ENCODE data around the gene OR51B6. TPM values are rescaled to one million over a fixed set of nuclear protein-coding genes. Genes with fewer than 3 reads are reported as not detected.
"Not testable (repeated sequence)": the region's sequence is repeated elsewhere in the genome, so short reads cannot be mapped to it uniquely, and the experiment has no call there.

Gene OR51B6, protein sequence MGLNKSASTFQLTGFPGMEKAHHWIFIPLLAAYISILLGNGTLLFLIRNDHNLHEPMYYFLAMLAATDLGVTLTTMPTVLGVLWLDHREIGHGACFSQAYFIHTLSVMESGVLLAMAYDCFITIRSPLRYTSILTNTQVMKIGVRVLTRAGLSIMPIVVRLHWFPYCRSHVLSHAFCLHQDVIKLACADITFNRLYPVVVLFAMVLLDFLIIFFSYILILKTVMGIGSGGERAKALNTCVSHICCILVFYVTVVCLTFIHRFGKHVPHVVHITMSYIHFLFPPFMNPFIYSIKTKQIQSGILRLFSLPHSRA
- not detected for polyA plus RNA-seq (ENCODE audit: insufficient read length)

DNA sequence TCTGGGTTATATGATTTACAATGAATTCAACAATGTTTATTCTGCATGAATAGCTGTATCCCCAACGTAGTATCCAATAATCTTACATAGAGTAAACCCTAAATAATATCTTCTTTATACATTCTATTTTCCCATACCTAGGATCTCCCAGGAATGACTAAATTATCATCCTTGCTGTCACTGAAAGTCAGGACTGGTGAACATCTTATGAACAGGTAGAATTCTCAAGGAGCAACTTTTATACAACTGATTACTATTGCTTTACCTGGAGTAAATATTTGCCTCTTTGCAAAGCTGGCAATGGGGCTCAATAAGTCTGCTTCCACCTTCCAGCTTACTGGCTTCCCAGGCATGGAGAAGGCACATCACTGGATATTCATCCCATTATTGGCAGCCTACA is at the start of gene OR51B6:
Gene OR51B6, plus strand, starts transcription at position 301 of the 400 bp plus-strand sequence. Its CDS starts 0 bp downstream, at position 301.
- no peak for DNase-seq (ENCODE audit: low read depth)

DNA sequence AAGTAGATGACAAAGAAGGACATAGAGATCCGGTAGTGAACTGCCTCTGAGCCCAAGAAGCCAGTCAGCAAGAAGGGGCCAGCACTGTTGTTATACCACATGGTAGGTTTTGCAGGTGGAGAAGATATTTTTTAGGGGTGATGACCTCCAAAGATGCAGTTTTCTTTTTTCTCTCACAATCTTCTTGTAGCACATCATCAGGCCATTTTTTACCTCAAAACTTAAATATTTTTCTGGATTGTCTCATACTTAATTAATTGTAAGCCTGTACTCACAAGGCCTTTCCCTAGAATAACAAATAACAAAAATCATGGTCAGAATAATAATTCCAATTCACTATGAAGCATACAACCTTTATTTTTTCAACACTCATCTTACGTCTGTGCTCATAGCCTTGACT is 49.5 kb upstream of the OR51B6 start, which contains the start of gene OR51B4:
Gene OR51B4, minus strand, starts transcription at position 101 of the 400 bp plus-strand sequence. Its CDS starts 0 bp downstream, at position 101.
- no peak for DNase-seq (ENCODE audit: low read depth)

DNA sequence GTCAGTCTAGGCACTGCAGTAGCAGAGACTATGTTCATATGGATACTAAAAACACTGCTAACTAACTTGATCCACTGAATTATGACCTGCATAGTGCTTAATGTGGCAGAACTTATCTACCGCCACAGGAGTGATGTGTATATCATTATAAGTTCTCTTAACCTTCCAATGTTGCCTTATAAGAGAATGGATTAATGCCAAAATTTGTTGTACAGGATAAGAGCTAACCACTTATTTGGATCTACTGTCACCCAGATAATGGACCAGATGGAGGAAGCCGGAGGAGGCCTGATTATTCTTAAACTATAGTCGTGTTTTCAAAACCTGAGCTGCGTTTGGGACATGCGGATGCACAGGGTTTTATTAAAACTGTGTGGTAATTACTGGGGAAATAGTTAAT is 47.7 kb upstream of the OR51B6 start:
- DNase-seq (ENCODE audit: low read depth) = no peak

DNA sequence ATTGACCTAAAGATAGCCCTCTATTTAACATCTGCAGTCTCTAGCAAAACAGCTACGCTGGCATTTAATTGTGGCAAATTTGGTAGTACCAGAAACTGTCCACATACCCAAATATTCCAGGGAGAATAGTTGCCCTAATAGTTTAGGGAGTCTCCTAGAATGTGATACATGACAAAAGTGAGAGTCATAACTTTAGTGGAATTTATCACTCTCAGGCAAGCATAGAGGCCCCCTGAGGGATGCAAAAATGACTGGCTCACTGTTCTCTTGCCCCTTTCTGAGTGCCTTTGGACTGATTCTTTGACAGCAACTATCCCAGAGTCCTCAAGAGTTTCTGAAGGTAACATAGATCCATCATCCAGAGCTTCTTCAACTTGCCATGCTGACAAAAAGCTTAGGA is 47.3 kb upstream of the OR51B6 start:
- no peak for DNase-seq (ENCODE audit: low read depth)

DNA sequence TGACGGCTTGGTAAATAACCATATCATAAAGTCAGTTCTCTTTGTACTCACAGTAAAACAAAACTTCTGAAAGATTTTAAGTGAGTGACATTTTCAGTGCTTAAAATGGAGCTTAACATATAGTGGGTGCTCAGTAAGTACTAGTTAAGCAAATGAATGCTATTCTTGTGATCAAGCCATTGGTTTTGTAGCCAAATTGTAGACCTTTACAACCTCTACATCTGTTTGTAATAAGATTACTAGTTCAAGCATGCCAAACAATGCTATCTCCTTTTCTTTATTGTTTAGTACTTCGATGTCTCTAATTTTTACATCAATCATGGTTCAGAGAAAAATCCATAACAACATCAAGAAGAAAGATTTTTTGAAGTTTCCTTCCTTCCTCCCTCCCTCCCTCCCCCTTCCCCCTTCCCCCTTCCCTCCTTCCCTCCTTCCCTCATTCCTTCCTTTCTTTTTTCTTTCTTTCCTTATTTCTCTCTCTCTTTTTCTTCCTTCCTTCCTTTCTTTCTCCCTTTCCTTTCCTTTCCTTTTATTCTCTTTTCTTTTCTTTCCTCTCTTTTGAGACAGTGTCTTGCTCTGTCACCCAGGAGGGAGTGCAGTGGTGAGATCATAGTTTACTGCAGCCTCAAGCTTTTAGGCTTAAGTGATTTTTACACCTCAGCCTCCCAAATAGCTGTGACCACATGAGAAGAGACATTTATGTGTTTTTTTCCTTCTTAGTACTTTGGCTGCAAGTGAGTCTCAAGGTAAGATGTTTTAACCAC is 43.9 kb upstream of the OR51B6 start:
- no peak for DNase-seq (ENCODE audit: low read depth)

DNA sequence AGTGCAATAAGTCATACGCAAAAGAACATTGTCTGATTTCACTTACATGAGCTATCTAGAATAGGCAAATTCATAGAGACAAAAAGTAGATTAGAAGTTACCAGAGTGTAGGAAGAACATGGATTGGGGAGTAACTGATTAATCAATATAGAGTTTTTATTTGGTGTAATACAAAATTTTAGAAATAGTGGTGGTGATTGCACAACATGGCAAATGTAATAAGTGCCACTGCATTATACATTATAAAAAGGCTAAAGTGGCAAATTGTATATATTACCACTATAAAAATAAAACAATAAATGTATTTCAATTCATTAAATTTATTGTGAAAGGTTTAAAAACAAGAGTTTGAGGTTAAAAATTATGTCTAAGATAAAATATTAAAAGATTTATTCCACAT is 40.9 kb upstream of the OR51B6 start:
- DNase-seq (ENCODE audit: low read depth) = no peak

DNA sequence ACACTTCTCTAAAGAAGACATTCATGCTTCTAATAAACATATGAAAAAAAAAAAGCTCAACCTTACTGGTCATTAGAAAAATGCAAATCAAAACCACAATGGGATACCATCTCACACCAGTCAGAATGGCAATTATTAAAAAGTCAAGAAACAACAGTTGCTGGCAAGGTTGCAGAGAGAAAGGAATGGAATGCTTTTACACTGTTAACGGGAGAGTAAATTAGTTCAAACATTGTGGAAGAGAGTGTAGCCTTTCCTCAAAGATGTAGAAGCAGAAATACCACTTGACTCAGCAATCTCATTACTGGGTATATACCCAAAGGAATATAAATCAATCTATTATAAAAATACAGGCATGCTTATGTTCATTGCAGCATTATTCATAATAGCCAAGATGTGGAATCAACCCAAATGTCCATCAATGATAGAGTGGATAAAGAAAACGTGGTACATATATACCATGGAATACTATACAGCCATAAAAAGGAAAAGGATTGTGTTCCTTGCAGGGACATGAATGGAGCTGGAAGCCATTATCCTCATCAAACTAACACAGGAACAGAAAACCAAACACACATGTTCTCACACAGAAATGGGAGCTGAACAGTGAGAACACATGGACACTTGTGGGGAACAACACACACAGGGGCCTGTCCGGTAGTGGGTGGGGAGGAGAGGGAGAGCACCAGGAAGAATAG is 37.8 kb upstream of the OR51B6 start:
- not testable (repeated sequence) for DNase-seq (ENCODE audit: low read depth)

DNA sequence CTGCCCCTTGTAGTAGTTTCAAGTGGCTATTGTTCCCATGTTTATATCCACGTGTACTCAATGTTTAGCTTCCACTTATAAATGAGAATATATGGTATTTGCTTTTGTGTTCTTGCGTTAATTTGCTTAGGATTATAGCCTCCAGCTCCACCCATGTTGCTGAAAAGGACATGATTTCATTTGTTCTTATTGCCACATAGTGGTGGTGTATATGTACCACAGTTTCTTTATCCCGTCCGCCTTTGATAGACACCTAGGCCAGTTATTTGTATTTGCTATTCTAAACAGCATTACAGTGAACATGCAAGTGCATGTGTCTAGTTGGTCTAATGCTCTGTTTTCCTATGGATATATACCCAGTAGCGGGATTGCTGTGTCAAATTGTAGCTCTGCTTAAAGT is 34.0 kb upstream of the OR51B6 start:
- no peak for DNase-seq (ENCODE audit: low read depth)

DNA sequence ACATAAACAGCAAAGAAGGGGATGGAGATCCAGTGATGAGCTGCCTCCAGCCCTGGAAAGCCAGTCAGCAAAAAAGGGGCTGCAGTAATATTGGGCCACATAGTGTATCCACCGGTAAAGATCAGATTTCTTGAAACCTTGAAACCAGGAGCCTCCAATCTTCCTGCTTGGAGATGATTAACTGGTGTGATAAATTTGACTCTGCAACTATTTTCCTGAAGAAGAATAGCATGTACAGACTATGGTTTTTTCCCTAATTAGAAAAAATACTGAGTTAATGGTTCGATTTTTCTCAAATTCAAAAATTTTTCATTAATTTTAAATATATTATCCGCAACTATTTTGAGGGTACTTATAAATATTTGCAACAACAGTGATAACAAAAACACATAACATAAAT is 27.1 kb upstream of the OR51B6 start, which contains the start of gene OR51B2:
Gene OR51B2, minus strand, starts transcription at position 101 of the 400 bp plus-strand sequence. Its CDS starts 0 bp downstream, at position 101.
- no peak for DNase-seq (ENCODE audit: low read depth)

DNA sequence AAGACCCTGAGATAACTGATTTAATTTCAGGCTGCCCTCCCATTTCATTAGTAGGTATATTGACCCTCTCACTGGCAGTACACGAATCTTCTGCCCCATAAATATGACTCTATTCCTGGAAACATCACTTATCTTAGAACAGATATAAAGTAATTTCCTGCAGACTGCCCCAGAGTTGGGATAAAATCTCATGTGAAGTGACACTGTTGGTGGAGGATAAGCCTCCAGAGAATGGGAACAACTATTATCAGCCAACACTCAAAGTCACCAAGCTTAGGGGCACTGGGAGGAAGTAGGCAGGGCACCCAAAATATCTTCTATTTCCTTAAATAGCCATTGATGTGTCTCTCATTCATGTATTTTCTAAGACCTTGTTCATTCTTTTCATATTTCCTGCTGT is 16.1 kb upstream of the OR51B6 start:
- no peak for DNase-seq (ENCODE audit: low read depth)

DNA sequence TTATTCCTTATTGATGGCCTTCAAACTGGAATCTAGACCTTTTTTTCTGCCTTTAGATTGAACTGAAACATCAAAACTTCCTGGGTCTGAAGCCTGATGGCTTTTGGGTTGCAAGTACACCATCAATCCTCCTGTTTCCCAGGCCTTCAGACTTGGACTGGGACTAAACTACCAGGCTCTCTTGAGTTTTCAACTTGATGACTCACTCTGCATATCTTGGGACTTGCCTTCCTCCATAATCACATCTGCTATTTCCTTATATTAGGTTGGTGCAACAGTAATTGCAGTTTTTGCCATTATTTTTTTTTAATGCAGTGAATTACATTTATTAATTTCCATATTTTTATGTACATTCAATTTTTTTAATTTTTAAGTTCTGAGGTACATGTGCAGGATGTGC is 15.0 kb upstream of the OR51B6 start:
- no peak for DNase-seq (ENCODE audit: low read depth)

DNA sequence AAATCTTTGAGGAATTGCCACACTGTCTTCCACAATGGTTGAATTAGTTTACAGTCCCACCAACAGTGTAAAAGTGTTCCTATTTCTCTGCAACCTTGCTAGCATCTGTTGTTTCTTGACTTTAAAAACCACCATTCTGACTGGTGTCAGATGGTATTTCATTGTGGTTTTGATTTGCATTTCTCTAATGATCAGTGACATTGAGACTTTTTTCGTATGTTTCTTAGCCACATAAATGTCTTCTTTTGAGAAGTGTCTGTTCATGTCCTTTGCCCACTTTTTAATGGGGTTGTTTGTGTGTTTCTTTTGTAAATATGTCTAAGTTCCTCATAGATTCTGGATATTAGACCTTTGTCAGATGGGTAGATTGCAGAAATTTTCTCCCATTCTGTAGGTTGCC is 14.1 kb upstream of the OR51B6 start:
- DNase-seq (ENCODE audit: low read depth) = not testable (repeated sequence)

DNA sequence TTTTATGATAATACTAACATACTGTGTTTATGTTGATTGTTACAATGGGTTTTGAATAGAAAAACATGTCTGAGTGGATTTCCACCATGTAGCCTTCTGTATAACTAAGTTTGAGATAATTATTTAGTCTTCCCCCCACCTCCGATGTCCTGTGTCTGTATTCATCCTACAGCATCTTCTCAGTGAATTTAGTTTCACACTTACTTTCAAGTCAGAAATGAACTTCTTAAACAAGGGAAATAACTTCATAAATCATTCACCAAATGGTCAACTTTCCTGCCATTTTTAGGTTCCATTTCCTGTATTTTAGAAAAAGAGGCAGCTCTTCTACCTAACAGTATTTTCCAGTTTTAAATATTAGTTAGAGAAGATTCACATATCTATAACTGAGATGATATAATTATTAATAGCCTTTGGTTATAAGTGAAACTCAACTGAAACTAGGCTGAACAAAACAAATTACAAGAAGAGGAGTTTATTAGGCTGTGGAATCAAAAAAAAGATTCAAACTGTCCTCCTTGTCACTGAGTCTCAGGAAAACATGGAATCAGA is 11.5 kb upstream of the OR51B6 start:
- DNase-seq (ENCODE audit: low read depth) = no peak

DNA sequence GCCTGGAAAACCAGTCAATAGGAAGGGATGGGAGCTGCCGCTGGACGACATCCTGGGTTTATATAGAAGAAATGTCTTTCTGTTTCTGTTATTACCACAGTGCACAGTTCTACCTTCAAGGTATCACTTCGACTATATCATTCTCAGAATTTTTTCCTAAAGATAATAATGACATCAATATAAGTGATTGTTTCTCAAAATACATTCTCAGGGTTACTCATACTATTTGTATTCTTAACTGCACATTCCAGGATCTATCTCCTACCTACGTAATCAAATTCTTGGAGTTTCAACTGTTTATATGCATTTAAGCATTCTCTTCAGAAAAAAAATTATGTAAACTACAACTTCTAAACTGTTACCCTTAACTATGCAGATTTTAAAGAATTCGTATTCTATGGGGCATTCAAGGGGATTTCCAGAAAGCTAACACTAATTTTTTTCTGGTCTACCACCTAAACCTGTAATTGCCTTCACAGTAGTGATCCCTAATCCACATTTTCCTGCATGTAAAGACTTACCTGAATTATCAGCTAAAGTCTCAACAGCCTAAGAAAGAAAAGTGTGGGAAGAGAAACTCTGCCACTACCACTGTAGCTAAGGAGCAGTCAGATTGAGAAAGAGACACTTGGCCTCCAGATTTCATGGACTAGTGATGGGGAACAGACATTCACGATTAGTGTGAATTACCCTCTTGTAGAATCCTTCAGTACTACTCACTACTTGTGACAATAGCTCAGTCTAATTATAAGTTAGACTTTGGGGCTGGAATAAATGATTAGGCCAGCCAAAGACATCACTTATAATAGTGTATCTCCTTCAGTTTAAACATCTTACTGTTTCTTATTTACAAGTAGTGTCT is 7.6 kb upstream of the OR51B6 start, which contains the start of gene OR51B5:
Gene OR51B5, minus strand, starts transcription at position 51 of the 862 bp plus-strand sequence. Its CDS starts 0 bp downstream, at position 51.
- no peak for DNase-seq (ENCODE audit: low read depth)

DNA sequence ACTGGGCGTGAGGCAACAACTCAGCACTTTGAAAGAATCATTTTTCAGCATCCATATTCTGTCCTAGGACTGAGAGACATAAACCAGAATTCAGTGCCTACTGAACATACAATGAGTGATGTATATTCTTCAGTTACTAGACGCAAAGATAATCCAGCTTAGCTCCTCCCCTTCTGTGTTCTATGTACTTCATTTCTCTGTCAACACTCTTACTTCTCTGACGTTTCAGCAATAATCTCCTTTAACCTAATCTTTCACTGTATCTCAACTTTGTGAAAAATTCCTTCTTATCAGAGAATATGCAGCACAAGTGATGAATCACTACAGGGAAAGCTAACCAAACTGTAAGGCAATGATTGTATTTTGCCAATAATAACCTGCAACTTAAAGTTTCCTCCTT is 5.5 kb upstream of the OR51B6 start:
- no peak for DNase-seq (ENCODE audit: low read depth)

DNA sequence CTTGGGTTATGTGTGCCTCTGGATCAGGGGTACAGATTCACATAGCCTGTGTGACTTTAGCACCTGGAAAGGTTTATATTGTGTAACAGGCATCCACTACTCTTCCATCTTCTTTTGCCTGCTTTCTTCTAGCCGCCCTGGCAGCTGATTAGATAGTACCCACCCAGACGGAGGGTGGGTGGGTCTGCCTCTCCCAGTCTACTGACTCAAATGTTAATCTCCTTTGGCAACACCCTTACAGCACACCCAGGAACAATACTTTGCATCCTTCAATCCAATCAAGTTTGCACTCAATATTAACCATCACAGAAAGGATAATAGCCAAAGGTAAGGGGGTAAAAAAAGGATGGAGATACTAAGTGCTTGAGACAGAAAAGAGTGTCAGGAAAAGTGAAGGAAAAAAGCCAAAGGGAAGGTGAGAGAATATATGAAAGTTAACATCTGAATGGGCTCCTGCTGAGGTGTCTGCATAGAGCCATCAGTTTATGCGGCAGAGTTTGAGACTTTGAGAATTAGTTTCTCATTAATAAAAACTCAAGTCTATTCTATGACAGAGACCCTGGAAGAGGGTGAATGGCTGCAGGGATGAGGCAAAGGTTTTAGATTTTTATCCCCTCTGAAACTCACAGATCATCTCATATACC is 2.6 kb upstream of the OR51B6 start:
- no peak for DNase-seq (ENCODE audit: low read depth)

DNA sequence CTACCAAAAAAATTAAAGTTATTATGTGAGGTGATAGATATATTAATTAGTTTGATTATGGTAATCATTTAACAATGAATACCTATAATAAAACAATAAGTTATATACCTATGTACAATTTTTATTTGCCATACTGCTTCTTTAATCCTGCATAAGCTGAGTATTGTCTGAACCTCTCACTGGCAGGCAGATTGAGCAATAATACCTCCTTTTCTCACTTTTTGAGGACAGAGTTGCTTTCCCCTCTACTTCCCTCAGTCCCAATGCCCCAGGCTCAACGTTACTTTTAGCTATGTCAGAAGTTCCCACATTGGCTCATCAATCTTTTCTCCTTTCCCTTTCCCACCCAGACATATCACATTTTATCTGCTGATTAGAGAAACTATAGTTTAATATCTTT is 1.8 kb upstream of the OR51B6 start:
- no peak for DNase-seq (ENCODE audit: low read depth)

DNA sequence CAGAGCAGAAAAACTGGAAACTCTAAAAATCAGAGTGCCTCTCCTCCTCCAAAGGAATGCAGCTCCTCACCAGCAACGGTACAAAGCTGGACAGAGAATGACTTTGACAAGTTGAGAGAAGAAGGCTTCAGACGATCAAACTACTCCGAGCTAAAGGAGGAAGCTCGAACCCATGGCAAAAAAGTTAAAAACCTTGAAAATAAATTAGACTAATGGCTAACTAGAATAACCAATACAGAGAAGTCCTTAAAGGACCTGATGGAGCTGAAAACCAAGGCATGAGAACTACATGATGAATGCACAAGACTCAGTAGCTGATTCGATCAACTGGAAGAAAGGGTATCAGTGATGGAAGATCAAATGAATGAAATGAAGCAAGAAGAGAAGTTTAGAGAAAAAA is 4.7 kb downstream of the OR51B6 start:
- not testable (repeated sequence) for DNase-seq (ENCODE audit: low read depth)

DNA sequence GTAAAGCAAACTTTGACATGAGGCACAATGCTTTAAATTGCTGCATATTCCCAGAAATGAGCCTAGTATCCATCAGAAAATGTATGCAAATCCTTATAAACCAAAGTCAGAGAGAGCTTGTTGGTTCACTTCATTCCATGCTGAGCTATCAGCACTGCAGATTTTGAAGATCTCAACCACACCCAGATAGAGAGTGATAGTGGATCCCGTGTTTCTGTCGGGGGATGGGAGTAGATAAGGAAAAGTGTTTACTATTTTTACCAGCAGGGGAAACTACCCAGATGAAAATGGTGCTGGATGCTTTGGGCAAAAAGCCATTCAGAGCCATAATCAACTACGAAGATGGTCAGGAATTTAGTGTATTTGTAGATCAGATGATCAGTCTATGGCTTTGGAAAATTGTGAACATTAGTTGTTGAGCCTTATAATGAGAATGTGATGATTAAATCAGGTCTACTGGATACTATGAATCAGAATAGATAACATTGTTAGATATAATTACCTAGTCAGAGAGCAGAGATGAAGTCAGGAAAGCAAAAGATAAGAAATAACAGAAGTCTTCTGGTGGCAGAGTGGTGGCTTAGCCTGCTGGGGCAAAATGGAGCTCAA is 10.8 kb downstream of the OR51B6 start:
- DNase-seq (ENCODE audit: low read depth) = no peak

DNA sequence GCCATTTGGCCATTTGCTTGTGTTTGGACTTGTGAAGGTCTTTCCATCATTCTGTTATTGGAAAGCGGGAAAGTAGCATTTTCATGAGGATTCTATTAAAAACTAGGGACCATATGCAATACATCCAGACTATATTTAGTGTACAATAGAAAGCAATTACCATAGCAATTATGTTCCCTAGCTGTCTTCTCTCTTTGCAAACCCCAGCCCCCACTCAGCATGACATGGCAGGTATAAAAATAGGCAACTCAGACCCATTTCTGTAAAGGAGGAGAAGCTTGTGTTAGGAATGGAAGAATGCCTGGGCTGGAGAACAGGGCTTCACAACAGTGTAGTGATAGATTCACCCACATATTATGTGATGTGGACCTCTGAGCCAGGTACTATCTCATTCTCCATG is 12.4 kb downstream of the OR51B6 start:
- DNase-seq (ENCODE audit: low read depth) = no peak

Measured in forelimb muscle (tissue), 1 donor.